Heart left ventricle (tissue), 16 donors: ENCODE measurements around the gene RPS6KA5. TPM values are rescaled to one million over a fixed set of nuclear protein-coding genes. Genes with fewer than 3 reads are reported as not detected.
"Not testable (repeated sequence)": the region's sequence is repeated elsewhere in the genome, so short reads cannot be mapped to it uniquely, and the experiment has no call there.

Experiments used
- ATAC-seq, 4 donors: fragments of 200-7000 bp; cut with Tn5 transposase; one replicate each; pipeline ENCODE4 v1.9.1; 2020 to 2022; ENCODE audit warnings: moderate library complexity in 4 of 4, mild to moderate bottlenecking in 3 of 4, moderate number of reproducible peaks in 1 of 4
- DNase-seq, 5 donors: peaks; one replicate each; pipeline ENCODE4 v3.0.0-alpha.2; 2020
- H3K27ac ChIP-seq, 12 donors: fragments of 200-600 bp; sonication (generic) in 4 of 12; one replicate each; pipeline versions ENCODE4 v1.5.0 to v1.8.0; 2016 to 2022; ENCODE audit warnings: mild to moderate bottlenecking in 2 of 12
- H3K27me3 ChIP-seq, 9 donors: fragments of 200-600 bp; sonication (generic) in 2 of 9; one replicate each; pipeline versions ENCODE4 v1.5.1 to v1.8.0; 2016 to 2022; ENCODE audit warnings: mild to moderate bottlenecking in 3 of 9
- H3K36me3 ChIP-seq, 9 donors: fragments of 200-600 bp; sonication (generic) in 2 of 9; one replicate each; pipeline versions ENCODE4 v1.5.0 to v1.8.0; 2018 to 2022; ENCODE audit warnings: mild to moderate bottlenecking in 2 of 9
- H3K4me1 ChIP-seq, 12 donors: fragments of 200-600 bp; sonication (generic) in 4 of 12; one replicate each; pipeline versions ENCODE4 v1.5.0 to v1.8.0; 2016 to 2022; ENCODE audit warnings: mild to moderate bottlenecking in 3 of 12
- H3K4me3 ChIP-seq, 12 donors: fragments of 200-600 bp; sonication (generic) in 4 of 12; one replicate each; pipeline versions ENCODE4 v1.5.0 to v1.8.0; 2017 to 2022; ENCODE audit warnings: mild to moderate bottlenecking in 9 of 12, moderate library complexity in 4 of 12
- H3K9me3 ChIP-seq, 12 donors: fragments of 200-600 bp; sonication (generic) in 4 of 12; one replicate each; pipeline versions ENCODE4 v1.5.0 to v1.8.0; 2016 to 2022; ENCODE audit warnings: mild to moderate bottlenecking in 1 of 12
- CTCF ChIP-seq, 12 donors: fragments of 200-600 bp; sonication (generic) in 4 of 12; IDR thresholded peaks; one replicate each; pipeline versions ENCODE4 v1.5.0 to v1.8.0; 2018 to 2022; ENCODE audit warnings: antibody characterized with exemption in 12 of 12, mild to moderate bottlenecking in 5 of 12
- POLR2A ChIP-seq, 2 donors: fragments of 450-650 bp; IDR thresholded peaks; one replicate each; pipeline ENCODE4 v1.6.1; 2017; ENCODE audit warnings: antibody characterized with exemption in 2 of 2, mild to moderate bottlenecking in 2 of 2, moderate library complexity in 2 of 2
- WGBS, 4 donors: extraction: QIAGEN DNeasy Blood & Tissue Kit in 2 of 4; methylation state at CpG; one replicate each; pipeline versions ENCODE4 v1.1.5 to v1.1.7; 2013 to 2018; 5-methylcytosine and 5-hydroxymethylcytosine counted together
- intact Hi-C, 10 donors: fragments of 100-400 bp; cut with DNase I; formaldehyde crosslinking; loops; one replicate each; pipeline versions ENCODE4 v1.11.1 to v1.14.2; 2022
- polyA plus RNA-seq, 2 donors: library from polyadenylated mRNA; stranded (reverse); fragments of 200-250 nt; gene quantifications; one replicate each; pipeline ENCODE4 v1.2.3, GENCODE V29; 2013
- total RNA-seq, 9 donors: library from RNA; depleted of rRNA in 2 of 9; stranded (reverse); fragments of >200 nt in 2 of 9; fragmentation: NEBNext Ultra II Directional in 3 of 9; extraction: Animal tissue kit (Norgen Biotek cat#: 25700) in 3 of 9; gene quantifications; one replicate each; pipeline versions ENCODE4 v1.1.0 to v1.2.4, GENCODE V29; 2016 to 2023
- donor health status: ischemic (EF 13 %, LVEDD 7.1; RV severe dilation, severe dysfunction).
- donor health status: healthy with polysubstance abuse.
- donor health status: DM: no; HTN: yes; CAD: no.
- donor health status: DM: no; HTN: no; CAD: no.
- donor health status: ischemic (EF 25% LVEDD 6.9; RV normal size, moderate dysfunction).
- donor health status: ischemic (EF 25% LVEDD 5.7; RV mildly dilated, moderate dysfunction).
- donor health status: healthy.
- donor health status: DM: yes; HTN: yes; CAD: no.
- donor health status: ischemic (EF 35%, LVEDD 5.7; RV mildly dilated, moderate dysfunction).
- donor health status: nonischemic (EF 11% LVEDD 7.7; RV severe dilation, severe dysfunction).
- donor health status: DM: yes; HTN: yes; CAD: no.
- donor health status: PGD.
- donor health status: ischemic (EF 29% LVEDD 5.4; RV normal size, mild dysfunction).
- donor health status: nonischemic (EF 23%, LVEDD 6.1; RV moderate dilation, normal function).

The RPS6KA5 gene
- total and polyA plus RNA-seq, 11 donors: 0.72 to 13.3 (median 8.5) TPM

GRCh38 chr14:90941706-90942105 is 118.7 kb downstream of the RPS6KA5 start:
- intact Hi-C loops: no loop called here
- 75 to 97% (median 92%) methylated on average over 2 of the region's 2 CpGs for WGBS, 4 donors
- Histone ChIP-seq H3K36me3 (peaks cover 0 to 4% (median 0%) of the 10 kb centered on the region in 9 donors), H3K4me1 (no peaks in the 10 kb centered on the region), H3K4me3 (no peak overlapping the region), H3K9me3 (peaks cover 0 to 21% (median 6%) of the 10 kb centered on the region in 12 donors), H3K27me3 (no peaks in the 10 kb centered on the region), H3K27ac (no peak overlapping the region)
- ATAC-seq (no peak), DNase-seq (no peak)
- TF ChIP-seq POLR2A (IDR thresholded peaks at IDR 0.05): no peak
- no peak for TF ChIP-seq CTCF (IDR thresholded peaks at IDR 0.05)

- 96 to 99% (median 97%) methylated on average over 5 of the region's 5 CpGs for WGBS, 4 donors
- Histone ChIP-seq H3K27me3 (no peaks in the 10 kb centered on the region), H3K4me1 (no peaks in the 10 kb centered on the region), H3K9me3 (peaks cover 0 to 21% (median 6%) of the 10 kb centered on the region in 12 donors), H3K27ac (no peak overlapping the region), H3K4me3 (no peak overlapping the region), H3K36me3 (peaks cover 0 to 4% (median 0%) of the 10 kb centered on the region in 9 donors)
- no peak for ATAC-seq
- intact Hi-C loops: no loop called here
- no peak for DNase-seq
- TF ChIP-seq CTCF (IDR thresholded peaks at IDR 0.05) (no peak), POLR2A (IDR thresholded peaks at IDR 0.05) (no peak)
Observed at GRCh38 chr14:90940318-90940962, 120.0 kb downstream of the RPS6KA5 start.

GRCh38 chr14:90939252-90939795 is 121.1 kb downstream of the RPS6KA5 start:
- H3K27ac ChIP-seq, ATAC-seq, H3K4me1 ChIP-seq, H3K4me3 ChIP-seq, H3K27me3 ChIP-seq, DNase-seq, H3K36me3 ChIP-seq, intact Hi-C loops: not testable (repeated sequence)
- peaks cover 0 to 21% (median 6%) of the 10 kb centered on the region in 12 donors for H3K9me3 ChIP-seq
- WGBS, 4 donors: 95 to 96% (median 96%) methylated on average over 4 of the region's 4 CpGs

GRCh38 chr14:90938615-90939014 is 121.8 kb downstream of the RPS6KA5 start:
- no peak for DNase-seq
- Histone ChIP-seq H3K4me3 (no peak overlapping the region), H3K27me3 (no peaks in the 10 kb centered on the region), H3K36me3 (peaks cover 0 to 4% (median 0%) of the 10 kb centered on the region in 9 donors), H3K9me3 (peaks cover 0 to 21% (median 6%) of the 10 kb centered on the region in 12 donors), H3K4me1 (peaks cover 0 to 3% (median 0%) of the 10 kb centered on the region in 12 donors), H3K27ac (no peak overlapping the region)
- TF ChIP-seq CTCF (IDR thresholded peaks at IDR 0.05) (no peak), POLR2A (IDR thresholded peaks at IDR 0.05) (no peak)
- intact Hi-C loops: no loop called here
- no peak for ATAC-seq
- WGBS, 4 donors: 92 to 95% (median 93%) methylated on average over 2 of the region's 2 CpGs
